AG09319 (cell line): ENCODE data around the gene TFDP1.

Experiments used
- DNase-seq: peaks from one replicate; pipeline ENCODE4 v3.0.0-alpha.2; 2010; ENCODE audit warnings: low read depth; ENCODE audit errors: extremely low read depth
- TF ChIP-seq, protein P1 (sequence below): IDR thresholded peaks from 2 replicates; pipeline ENCODE4 v1.5.1; 2011; ENCODE audit warnings: low read depth, mild to moderate bottlenecking, inconsistent platforms, low read length, moderate library complexity

The TFDP1 gene

DNA sequence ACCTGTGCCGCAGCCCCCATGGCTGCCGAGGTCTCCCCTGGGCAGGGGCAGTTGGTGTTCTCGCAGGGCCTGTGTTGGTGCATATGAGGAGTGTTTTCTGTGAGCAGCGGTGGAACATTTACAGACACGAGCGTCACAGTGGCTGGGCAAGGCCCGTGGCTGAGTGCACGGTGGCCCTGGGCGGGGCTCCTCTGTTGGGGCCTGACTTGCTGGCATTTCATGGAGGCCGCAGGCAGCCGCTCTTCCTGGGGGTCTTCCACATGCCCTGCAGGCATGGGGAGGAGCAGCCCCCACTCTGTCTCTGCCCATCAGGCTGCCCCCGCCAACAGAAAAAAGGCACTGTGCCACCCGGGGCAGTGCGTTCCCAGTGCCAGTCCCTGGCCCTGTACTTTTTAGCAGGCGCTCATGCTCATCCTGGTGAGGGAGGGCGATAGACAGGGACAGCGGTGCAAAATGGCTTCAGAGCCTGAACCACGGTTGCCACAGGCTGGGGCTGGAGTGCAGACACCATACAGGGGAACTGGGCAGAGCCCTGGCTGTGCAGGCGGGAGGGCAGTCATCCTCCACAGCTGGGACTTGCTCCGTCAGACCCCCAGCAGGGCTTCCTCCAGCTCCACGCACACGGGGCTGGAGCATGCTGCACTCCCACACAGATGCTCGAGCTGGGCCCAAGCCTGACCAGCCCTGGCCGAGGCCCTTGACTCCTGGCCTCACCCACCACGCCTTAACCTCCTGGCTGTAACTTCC lies 23.5 kb downstream of the TFDP1 start:
- TF ChIP-seq, protein P1, sequence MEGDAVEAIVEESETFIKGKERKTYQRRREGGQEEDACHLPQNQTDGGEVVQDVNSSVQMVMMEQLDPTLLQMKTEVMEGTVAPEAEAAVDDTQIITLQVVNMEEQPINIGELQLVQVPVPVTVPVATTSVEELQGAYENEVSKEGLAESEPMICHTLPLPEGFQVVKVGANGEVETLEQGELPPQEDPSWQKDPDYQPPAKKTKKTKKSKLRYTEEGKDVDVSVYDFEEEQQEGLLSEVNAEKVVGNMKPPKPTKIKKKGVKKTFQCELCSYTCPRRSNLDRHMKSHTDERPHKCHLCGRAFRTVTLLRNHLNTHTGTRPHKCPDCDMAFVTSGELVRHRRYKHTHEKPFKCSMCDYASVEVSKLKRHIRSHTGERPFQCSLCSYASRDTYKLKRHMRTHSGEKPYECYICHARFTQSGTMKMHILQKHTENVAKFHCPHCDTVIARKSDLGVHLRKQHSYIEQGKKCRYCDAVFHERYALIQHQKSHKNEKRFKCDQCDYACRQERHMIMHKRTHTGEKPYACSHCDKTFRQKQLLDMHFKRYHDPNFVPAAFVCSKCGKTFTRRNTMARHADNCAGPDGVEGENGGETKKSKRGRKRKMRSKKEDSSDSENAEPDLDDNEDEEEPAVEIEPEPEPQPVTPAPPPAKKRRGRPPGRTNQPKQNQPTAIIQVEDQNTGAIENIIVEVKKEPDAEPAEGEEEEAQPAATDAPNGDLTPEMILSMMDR: no peak
- DNase-seq: no peak

DNA sequence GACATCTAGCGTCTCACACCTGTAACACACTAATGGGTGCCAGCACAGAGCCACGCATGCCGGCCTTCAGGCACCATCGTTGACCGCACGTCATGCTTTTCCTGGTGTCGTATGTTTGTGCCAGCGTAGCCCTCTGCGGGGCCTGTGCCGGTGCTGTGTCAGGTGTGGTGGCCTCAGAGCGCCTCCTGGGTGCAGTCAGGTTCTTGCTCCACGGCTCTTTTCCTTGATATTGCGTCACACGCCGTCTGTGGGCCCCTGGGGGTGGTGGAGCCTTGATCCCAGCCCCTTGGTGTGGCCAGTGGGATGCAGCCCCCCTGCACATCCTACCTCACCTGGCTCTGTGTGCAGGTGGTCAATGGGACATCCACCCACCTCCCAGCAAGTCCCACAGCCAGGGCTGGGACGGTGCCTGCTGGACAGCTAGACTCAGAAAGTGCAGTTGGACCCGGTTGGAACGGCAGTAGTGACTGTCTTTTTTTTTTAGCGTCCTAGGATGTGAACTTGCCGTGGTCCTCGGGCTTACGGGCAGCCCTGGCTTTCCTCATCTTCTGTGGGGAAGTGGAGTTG lies 24.5 kb downstream of the TFDP1 start:
- no peak for DNase-seq
- TF ChIP-seq, protein P1: no peak

DNA sequence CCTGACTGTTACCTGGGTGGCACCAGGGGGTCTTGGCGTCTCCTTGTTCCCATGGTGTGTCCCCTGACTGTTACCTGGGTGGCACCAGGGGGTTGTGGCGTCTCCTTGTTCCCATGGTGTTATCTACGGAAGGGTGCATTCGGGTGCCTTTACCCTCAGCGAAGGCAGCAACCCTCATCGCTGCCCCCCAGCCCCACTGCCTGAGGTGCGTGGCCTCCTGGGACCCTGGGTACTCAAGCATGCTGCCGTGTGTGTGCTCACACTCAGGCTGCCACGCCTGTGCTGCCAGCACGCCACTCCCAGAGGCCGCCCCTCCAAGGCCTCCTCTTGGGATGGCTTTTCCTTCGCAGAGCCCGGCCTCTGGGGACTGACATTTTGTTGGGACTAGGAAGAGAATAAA lies 25.1 kb downstream of the TFDP1 start:
- TF ChIP-seq, protein P1: no peak
- no peak for DNase-seq

DNA sequence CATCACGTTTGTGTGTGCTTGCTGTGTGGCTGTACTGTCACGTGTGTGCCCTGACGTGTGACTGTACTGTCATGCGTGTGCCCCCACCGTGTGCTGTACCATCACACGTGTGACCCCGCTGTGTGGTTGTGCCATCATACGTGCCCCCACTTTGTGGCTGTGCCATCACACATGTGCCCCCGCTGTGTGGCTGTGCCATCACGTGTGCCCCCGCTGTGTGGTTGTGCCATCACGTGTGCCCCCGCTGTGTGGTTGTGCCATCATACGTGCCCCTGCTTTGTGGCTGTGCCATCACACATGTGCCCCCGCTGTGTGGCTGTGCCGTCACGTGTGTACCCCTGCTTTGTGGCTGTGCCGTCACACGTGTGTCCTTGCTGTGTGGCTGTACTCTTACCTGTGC lies 25.7 kb downstream of the TFDP1 start:
- TF ChIP-seq, protein P1: no peak
- DNase-seq: no peak

DNA sequence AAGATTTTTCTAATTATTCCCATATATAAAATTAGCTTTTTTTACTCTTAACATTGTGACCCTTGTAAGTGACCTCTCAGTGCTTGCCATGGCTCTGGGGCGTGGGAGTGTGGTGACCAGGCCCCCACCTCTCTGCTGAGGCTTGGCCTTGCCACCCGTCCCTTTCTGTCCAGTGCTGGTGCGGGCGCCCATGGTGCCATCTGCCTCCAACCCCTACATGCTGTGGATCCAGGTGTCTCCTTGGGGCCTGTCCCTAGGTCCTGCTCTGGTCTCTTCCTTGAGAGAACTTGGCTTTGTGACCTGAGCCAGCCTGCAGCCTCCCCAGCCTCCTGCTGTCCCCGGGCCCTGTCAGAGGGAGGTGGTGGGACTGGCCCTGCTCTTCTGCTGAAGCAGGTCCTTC lies 27.4 kb downstream of the TFDP1 start:
- DNase-seq: no peak
- TF ChIP-seq, protein P1: no peak

DNA sequence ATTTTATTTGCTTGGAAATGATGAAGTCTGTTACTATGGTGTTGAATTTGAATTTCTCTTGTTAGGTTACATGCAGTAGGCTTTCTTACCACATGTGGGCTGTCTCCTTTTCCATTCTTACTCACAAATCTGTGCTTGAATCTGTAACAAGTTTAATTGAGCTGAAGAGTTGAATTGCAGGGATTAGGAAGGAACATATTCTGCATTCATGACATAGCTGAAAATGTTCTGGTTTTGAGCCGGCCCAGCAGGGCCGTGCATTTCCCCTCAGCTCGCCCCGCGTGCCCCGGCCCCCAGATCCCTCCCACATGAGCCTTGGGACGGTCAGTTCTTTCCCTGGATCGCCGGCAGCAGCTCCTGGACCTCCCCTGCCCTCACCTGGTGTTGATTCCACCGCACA lies 28.1 kb downstream of the TFDP1 start:
- no peak for DNase-seq
- TF ChIP-seq, protein P1: no peak

DNA sequence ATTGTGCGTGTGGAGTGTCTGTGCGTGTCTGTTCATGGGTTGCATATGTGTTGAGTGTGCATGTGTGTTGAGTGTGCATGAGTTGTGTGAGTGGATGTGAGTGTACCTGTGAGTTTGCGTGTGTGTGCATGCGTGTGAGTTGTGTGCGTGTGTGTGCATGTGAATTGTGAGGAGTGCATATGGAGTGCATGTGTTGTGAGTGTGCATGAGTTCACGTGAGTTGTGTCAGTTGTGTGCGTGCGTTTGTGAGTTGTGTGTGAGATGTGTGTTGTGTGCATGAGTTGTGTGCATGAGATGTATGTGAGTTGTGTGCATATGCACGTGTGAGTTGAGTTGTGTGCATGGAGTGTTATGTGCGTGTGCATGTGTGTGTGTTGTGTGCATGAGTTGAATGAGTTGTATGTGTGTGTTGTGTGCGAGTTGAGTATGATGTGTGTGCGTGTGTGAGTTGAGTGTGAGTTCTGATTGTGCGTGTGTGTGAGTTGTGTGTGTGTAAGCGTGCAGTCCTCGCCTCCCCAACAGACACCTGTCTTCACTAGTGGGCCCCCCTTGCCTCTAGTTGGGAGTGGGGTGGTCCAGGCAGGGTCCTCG lies 29.3 kb downstream of the TFDP1 start:
- TF ChIP-seq, protein P1: no peak

More for the DNA sequence above, 29.3 kb downstream of the TFDP1 start:
- DNase-seq: no peak
